HG02763 (cell line): ENCODE data around the gene SUCO.
"Not testable (repeated sequence)": the region's sequence is repeated elsewhere in the genome, so short reads cannot be mapped to it uniquely, and the experiment has no call there.

ENCODE experiments used
- ATAC-seq: cut with Tn5 transposase; IDR thresholded peaks from one replicate; pipeline ENCODE4 v1.9.1; 2021; ENCODE audit warnings: mild to moderate bottlenecking, moderate library complexity; ENCODE audit not compliant: unreplicated experiment

SUCO gene

DNA sequence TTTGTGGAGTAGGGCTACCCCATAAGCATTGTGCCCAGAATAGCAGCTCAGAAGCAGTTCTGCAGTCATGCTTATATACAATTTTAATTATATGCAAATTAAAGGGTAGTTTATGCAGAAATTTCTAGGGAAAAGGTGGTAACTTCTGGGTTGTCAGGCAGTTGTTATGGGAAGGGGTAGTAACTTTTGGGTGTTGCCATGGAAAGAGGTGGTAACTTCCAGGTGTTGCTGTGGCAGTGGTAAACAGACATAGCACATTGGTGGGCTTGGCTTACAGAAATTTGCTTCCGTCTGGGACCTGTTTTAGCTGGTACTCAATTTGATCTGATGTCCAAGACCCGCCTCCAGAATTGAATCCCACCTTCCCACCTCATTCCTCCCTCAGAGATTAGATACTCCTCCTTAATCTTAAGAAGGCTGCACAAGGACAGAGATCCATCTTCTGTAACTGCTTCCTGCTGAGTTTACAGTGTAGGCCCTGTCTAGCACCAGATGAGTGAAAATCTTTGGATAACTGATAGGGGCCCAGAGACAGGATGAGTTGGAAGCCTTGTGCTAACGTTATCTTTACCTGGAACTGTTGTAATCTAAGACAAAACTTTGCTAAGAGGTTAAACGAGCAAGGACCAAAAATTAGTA lies 26.7 kb downstream of the SUCO start:
- no peak for ATAC-seq

DNA sequence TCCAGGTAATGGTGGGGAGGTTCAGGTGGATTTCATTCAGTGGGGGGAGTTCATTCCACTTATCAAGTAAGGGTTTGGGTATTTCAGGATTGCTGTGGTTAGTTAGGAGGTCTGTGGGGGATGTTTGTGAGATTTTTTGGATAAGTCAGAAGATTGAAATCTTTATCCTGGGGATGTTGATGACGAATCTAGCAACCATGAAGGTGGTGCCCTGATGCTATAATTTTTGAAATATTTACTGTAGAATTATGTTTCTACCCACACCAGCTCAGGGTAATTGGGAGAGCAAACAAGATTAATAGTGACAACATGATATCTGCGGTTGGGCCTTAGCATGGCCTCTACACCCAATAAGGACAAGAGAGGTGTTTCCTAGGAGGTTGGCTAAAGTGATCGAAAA lies 28.3 kb downstream of the SUCO start:
- no peak for ATAC-seq

DNA sequence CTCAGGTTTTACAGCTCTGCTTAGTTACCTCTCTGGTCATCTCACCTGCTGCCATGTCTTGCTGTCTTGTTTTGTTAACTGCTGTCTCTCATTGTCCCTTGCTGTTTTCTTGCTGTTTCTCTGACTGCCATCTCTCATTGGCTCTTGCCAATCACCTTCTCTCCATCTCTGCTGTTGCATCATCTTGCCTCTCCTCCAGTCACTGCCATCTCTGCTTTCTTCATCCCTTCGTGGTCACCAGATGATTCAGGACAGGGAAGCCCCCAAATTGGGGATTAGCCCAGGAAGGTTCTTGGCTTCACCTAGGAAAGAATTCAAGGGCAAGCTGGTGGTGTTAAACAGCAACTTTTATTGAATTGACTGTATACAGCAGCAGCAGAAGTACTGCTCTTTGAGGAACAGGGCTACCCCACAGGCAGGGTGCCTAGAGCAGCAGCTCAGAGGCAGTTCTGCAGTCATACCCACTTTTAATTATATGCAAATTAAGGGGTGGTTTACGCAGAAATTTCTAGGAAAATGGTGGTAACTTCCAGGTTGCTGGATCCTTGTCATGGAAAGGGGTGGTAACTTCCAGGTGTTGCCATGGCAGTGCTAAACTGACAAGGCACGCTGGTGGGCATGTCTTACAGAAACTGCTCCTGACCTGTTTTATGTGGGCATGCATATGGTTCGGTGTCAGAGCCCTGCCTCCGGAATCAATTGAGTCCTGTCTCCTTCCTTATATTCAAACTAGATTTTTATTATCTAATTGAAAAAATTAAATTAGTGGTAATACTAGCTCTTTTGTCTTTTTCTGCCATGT lies 33.4 kb downstream of the SUCO start:
- ATAC-seq, result no peak

DNA sequence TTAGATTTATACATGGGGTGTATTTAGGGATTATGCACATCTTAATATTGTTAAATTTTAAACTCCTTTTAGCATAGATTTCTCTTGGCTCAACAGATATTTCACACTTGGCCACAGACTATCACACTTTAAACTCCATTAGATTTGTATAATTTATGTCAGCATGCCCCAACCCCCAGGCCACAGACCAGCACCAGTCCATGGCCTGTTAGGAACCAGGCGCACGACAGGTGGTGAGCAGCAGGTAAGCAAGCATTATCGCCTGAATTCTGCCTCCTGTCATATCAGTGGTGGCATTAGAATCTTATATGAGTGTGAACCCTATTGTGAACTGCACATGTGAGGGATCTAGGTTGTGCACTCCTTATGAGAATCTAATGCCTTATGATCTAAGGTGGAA lies 34.8 kb downstream of the SUCO start:
- ATAC-seq, result no peak

DNA sequence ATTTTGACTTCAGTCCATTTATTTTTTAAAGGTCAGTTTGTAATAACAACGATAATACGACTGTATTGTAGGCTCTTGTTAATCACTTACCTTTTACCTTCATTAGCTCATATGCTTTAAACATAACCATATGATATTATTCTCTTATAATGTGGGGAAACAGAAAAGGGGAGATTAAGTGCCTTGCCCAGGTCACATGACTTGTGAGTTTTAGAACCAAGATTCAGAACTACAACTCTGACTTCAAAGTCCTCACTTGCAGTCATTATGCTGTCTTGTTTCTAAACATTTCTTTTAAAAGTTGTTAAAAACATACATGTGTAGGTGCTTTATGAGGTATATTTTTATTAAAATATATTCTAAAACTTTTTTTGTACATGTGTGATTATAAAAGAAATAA lies 41.1 kb downstream of the SUCO start:
- no peak for ATAC-seq

DNA sequence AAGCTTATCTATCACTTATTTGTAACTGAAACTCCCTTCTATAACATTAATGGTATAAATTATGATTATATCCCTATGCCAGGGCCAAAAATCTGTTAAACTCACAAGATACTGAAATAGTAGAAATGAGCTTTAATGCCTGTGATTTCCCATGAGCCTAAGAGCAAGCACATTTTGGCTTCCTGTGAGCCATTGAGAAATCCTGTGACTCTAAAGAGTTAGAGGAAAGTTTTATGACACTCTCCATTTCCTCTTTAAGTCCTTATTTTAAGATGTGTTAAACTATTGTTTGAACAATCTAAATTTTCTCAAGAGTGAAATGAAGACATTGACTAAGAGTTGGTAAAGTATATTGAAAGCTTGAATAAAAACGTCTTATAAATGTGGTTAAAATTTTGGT lies 45.6 kb downstream of the SUCO start:
- ATAC-seq, result no peak

DNA sequence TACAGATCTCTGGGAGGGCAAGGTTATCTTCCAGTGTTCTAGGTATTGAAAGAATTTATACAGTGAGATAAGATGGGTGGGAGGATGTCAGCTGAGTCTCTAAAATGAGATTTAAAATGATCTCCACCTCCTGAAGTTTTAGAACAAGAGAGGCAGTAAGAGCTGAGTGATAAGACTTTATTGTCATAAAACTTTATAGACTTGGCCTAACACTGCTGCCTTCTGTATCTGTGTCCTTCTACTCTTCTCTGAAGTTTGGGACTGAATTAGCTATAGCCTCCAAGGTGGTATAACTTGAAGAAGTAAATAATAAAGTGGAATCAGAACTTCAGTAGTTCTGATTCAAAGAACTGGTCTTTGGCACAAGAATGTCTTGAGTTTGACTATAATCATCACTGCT lies 48.3 kb downstream of the SUCO start:
- no peak for ATAC-seq

DNA sequence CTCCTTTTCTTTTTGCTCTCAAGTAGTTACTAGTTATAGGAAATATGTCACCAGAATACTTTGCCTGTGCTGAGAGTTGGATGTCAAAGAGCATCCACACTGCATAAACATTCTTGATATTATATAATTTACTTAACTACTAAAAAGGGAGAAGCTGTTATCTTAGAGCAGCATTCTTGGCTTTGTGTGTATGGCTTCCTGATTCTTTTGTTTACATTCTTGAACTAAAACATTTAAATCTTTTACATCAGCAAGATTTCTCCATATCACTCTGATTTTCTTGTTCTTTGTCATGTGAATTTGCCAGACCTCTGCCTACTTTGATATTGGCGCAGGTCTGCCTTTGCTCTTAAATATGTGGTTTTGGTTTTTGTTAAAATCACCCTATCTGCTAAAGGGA lies 48.8 kb downstream of the SUCO start:
- ATAC-seq, result no peak

DNA sequence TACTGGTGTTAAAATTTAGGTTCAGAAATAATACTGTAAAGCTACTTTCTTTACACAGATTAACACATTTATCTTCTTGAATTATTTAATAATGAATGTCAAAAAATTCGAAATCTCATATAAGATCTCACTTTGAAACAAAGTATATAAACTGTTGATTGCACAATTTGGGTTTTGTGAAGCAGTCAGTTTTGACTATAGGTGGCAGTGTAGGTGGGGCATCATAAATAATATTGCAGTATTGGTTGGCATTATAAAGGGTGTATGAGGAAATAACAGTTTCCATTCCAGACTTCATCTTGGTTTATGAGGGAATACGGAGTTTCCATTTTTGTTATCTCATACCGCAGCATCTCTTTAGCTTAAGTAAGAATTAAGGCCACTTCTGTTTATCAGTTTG lies 49.9 kb downstream of the SUCO start:
- ATAC-seq, result no peak

DNA sequence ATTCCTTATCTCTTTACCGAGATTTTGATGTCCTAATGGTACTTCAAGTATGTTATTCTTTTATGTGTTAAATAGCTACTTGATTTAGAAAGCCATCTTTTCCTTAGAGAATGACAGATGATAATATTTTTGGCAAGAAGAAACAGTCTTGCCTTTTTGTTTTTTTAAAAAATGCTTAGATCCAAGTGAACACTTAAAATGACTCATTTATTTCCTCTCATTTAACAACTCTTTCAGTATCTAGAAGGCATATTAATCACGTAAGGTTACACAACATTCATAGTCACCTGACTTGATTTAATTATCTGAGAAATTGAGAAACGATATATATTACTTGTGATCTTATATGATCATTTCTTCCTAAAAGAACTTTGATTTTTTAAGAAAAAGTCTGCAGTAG lies 52.4 kb downstream of the SUCO start:
- ATAC-seq, result no peak

DNA sequence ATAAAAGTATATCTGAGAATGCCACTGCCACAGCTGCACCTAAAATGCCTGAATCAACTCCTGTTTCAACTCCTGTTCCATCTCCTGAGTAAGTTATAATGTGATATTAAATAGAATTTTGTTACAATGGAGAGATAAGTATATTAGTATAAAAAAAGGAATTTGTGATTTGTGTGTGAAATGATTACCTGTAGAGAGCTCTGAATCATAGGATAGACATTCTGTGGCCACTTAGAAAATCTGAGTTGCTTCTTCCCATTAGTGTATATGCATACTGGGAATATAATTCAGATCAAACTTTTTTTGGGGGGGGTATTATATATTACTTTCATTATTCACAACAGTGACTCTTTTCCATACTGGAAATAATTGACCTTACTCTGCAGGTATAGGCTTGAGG lies 52.9 kb downstream of the SUCO start:
- no peak for ATAC-seq

DNA sequence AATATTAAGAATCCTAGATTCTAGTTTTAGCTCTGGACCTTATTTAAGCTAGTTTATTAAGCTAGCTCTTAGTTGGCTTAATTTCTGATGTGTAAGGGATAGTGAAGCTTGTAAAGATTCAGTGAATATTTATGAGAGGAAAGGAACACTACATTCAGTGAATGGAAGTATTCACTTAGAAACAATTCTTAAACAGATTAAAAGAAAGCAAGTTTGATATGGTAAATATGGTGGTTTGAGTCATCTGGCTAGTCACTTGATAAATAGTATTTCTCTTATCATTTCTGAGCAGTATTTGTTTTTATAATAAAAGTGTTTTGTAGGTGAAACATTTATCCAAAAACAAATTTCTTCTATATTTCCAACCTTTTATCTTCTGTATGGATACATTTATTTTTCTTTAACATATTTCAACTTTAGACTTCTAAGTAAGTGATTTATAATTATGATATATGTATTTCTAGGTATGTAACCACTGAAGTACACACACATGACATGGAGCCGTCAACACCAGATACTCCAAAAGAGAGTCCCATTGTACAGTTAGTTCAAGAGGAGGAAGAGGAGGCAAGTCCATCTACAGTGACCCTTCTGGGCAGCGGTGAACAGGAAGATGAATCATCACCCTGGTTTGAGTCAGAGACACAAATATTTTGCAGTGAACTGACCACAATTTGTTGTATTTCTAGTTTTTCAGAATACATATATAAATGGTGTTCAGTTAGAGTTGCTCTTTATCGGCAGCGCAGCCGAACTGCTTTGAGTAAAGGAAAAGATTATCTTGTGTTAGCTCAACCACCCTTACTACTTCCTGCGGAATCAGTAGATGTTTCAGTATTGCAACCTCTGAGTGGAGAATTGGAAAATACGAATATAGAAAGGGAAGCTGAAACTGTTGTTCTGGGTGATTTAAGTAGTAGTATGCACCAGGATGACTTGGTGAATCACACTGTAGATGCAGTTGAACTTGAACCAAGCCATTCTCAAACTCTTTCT lies 55.6 kb downstream of the SUCO start:
- no peak for ATAC-seq

DNA sequence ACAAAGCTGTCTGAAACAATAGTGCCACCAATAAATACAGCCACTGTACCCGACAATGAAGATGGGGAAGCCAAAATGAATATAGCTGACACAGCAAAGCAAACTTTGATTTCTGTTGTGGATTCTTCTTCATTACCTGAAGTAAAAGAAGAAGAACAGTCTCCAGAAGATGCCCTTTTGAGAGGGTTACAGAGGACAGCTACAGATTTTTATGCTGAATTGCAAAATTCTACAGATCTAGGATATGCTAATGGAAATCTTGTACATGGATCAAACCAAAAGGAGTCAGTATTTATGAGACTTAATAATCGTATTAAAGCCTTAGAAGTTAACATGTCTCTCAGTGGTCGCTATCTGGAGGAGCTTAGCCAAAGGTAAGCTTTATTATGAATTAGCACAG lies 56.6 kb downstream of the SUCO start:
- no peak for ATAC-seq

DNA sequence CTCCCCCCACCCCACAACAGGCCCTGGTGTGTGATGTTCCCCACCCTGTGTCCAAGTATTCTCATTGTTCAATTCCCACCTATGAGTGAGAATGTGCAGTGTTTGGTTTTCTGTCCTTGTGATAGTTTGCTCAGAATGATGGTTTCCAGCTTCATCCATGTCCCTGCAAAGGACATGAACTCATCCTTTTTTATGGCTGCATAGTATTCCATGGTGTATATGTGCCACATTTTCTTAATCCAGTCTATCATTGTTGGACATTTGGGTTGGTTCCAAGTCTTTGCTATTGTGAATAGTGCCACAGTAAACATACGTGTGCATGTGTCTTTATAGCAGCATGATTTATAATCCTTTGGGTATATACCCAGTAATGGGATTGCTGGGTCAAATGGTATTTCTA lies 58.5 kb downstream of the SUCO start:
- ATAC-seq, result not testable (repeated sequence)

DNA sequence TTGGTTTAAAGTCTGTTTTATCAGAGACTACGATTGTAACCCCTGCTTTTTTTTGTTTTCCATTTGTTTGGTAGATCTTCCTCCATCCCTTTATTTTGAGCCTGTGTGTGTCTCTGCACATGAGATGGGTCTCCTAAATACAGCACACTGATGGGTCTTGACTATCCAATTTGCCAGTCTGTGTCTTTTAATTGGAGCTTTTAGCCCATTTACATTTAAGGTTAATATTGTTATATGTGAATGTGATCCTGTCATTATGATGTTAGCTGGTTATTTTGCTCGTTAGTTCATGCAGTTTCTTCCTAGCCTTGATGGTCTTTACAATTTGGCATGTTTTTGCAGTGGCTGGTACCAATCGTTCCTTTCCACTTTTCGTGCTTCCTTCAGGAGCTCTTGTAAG lies 62.1 kb downstream of the SUCO start:
- ATAC-seq, result not testable (repeated sequence)

DNA sequence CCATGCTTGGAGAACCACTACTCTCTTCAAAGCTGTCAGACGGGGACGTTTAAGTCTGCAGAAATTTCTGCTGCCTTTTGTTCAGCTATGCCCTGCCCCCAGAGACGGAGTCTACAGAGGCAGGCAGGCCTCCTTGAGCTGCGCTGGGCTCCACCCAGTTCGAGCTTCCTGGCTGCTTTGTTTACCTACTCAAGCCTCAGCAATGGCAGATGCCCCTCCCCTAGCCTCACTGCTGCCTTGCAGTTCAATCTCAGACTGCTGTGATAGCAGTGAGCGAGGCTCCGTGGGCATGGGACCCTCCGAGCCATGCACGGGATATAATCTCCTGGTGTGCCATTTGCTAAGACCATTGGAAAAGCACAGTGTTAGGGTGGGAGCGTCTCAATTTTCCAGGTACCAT lies 63.8 kb downstream of the SUCO start:
- ATAC-seq, result not testable (repeated sequence)

DNA sequence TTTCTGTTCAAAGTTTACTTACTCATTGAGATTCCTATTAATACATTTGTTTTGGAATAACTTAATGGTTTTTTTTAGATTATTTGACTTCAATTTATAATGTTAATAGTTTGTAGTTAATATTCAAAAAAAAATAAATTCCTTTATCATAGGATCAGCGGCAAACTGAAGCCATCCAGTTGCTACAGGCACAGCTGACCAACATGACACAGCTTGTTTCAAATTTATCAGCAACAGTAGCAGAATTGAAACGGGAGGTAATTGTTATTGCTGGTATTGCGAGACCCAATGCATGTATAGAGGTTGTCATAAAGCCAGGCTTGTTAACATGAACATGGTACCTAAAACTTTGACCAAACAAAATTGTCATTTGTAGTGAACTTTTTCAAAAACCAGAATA lies 67.0 kb downstream of the SUCO start:
- ATAC-seq, result no peak

DNA sequence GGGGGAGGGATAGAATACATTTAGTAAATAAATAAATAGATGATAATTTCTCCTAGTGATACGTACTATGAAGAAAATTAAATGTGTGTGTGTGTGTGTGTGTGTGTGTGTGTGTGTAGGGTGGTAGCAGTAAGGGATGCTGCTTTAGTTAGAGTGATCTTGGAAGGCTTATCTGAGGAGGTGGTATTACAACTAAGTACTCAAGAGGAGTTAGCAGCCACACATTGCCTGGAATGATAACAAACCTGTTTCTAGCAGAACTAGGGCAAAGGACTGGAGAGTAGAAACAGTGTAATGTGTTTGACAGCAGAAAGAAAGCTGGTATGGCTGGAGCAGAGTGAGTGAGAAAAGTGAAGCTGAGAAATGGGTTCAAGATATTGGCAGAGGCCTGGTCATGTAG lies 67.7 kb downstream of the SUCO start:
- ATAC-seq, result no peak

DNA sequence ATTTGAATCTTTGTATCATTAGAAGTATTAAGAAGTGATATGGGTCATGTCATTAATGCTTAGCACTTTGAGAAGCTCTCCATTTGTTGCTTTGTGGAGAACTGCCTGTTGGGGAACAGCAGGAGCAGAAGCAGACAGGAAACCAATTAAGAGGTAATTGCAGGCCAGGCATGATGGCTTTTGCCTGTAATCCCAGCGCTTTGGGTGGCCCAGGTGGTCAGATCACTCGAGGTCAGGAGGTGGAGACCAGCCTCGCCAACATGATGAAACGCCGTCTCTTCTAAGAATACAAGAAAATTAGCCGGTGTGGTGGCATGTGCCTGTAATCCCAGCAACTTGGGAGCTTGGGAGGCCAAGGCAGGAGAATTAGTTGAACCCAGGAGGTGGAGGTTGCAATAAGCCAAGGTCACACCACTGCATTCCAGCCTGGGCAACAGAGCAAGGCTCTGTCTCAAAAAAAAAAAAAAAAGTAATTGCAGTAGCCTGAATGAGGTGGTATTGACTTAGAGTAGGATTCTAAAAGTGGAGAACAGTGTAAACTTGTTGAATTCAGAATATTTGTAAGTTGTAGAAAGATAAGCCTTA lies 68.2 kb downstream of the SUCO start:
- ATAC-seq, result no peak

DNA sequence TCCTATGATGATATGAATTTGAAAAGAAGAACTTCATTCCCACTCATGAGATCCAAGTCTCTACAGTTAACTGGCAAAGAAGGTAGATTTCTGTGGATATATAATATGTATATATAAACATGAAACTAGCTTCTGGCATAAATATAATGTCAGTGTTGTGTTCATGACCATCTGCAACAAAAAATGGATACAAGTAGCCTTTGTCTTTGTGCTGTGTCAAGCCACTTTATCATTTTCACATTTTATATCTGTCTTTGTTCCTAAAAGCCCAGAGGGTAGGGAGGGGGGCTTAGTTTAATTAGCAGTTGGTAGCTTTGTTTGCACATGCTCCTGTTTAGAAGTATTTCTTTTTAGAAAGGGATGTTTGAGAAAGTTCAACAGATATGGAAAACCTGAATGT lies 69.8 kb downstream of the SUCO start:
- ATAC-seq, result no peak

DNA sequence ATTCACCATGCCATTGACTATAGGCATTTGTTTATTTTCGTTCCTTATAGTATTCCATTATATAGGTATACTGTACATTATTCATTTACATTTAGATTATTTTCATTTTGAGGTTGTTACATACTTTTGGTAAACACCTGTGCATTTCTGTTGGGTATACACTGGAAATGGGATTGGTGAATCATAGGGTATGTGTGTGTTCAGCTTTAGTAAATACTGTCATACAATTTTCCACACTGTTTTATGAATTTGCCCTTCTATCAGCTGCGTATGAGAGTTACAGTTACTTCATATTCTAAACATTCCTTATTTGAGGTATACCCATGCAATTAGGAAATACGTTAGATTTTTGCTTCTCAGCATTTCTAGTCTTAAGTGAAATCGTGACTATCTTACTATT lies 70.9 kb downstream of the SUCO start:
- no peak for ATAC-seq
